ENCODE data around the gene IRF2.
A peak's percentile ranks its signal among the peaks of the same experiment; 100 is the strongest.

Gene IRF2

DNA sequence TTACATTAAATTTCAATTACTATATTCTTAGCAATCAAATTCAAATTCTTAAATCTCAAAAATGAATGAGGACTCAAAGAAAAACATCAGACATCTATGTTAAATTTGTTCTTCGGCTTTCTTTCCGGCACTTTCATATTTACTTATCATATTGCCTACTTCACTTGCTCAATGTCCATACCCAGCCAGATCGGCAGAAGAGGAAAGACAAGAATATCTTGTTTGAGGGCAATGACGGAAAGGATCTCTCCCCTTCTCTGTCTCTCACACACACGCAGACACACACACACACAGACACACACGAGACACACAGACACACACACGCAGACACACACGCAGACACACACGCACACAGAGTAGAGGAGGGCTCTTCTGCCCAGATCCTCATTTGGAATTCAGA is 13.2 kb upstream of the IRF2 start:
- no peak overlapping the region for H3K27ac ChIP-seq
- TF ChIP-seq, protein P1, sequence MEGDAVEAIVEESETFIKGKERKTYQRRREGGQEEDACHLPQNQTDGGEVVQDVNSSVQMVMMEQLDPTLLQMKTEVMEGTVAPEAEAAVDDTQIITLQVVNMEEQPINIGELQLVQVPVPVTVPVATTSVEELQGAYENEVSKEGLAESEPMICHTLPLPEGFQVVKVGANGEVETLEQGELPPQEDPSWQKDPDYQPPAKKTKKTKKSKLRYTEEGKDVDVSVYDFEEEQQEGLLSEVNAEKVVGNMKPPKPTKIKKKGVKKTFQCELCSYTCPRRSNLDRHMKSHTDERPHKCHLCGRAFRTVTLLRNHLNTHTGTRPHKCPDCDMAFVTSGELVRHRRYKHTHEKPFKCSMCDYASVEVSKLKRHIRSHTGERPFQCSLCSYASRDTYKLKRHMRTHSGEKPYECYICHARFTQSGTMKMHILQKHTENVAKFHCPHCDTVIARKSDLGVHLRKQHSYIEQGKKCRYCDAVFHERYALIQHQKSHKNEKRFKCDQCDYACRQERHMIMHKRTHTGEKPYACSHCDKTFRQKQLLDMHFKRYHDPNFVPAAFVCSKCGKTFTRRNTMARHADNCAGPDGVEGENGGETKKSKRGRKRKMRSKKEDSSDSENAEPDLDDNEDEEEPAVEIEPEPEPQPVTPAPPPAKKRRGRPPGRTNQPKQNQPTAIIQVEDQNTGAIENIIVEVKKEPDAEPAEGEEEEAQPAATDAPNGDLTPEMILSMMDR (IDR thresholded peaks at IDR 0.05) = no peak
- TF ChIP-seq ZFX (IDR thresholded peaks at IDR 0.05; ENCODE audit: borderline replicate concordance) = no peak

DNA sequence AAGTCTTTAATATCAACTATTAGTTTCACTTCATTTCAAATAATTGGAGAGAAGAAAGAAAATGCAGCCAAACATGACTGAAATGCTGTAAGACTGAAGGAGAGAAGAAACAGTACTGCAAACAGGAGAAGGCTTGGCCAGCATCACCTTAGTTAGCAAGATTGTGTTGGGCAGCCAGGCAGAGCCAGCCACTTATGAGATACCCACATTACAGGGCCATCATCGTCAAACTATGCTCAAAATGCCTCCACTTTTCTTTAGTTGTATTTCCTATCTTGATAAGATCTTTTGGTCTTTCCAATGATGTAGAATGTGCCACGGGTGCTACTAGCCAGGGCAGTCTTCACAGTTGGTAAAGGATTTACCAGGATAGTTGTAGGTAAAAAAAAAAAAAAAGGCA is 10.9 kb upstream of the IRF2 start:
- TF ChIP-seq ZFX (IDR thresholded peaks at IDR 0.05; ENCODE audit: borderline replicate concordance) = no peak
- TF ChIP-seq, protein P1 (IDR thresholded peaks at IDR 0.05) = no peak

DNA sequence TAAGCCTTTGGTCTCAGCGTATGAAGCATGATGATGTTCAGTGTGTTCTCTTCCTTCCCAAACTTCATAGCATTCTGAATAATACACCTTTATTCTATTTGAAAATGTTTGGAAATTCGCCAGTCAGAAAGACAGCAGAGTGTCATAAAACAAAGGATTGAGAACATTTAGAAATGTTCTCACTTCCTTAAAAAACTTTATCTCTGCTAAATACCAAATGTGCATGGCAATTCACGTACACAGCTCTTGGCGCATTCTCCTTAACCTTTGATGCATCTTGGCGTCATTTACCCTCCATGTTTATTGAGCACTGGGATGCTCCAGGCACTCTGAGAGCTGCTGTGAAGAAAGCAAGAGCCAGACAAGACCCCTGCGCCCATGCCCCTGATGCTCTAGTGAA is 7.2 kb upstream of the IRF2 start:
- H3K27ac ChIP-seq = no peak overlapping the region
- TF ChIP-seq, protein P1 (IDR thresholded peaks at IDR 0.05) = no peak

More for the DNA sequence above, 10.9 kb upstream of the IRF2 start:
- no peak overlapping the region for H3K27ac ChIP-seq

DNA sequence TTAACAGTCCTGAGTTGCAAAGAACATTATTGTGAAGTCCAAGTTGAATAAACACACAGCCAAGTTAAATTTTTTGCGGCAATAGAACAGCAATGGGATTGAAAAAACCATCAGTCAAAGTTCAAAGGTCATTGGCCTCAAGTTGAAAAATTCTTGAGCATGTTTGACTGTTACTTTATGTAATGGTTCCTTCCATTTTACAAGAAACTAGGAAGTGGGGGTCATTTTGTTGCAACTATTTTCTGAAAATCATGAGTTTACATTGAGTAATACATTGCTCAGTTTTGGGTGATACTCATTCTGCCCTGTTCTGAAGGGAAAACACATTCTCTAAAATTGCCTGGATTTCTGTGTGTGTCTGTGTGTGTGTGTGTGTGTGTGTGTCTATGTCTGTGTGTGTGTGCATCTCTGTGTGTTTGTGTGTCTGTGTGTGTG is 5.2 kb upstream of the IRF2 start:
- H3K27ac ChIP-seq = no peak overlapping the region
- TF ChIP-seq, protein P1 (IDR thresholded peaks at IDR 0.05) = no peak
- no peak for TF ChIP-seq ZFX (IDR thresholded peaks at IDR 0.05; ENCODE audit: borderline replicate concordance)

DNA sequence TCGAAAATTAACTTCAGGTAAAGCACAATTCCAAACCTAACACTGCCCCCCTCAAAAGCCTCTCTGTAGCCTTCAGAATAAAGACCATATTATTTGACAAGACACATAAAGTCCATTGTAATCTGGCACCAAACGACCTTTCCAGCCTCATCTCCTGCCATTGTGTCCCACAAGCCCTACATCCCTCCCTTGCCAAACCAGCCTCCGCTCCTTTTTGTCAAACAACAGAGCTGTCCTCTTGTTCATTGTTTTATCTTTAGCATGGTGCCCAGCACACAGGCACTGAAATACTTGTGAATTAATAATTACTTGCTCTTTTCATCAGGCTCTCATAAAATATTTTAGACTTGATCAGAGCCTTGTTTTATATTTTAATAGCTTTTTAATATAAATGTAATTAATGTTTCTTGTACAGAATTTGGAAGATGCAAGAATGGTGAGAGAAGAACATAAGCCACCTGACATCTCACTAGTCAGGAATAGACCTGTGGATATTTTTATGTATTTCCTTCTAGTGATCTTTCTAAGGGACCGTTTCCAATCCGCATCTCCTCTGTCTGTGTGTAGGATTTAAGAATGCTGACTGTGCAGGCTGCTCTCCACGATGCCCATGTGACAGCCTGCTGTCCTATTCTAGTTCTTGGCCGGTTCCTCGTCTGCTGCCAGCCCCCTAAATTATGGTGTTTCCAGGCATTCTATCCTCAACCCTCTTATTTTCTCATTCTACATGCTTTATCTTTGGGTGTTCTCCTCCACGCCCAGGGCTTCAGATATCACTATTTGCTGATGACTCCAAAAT is 3.0 kb upstream of the IRF2 start:
- no peak for TF ChIP-seq ZFX (IDR thresholded peaks at IDR 0.05; ENCODE audit: borderline replicate concordance)
- TF ChIP-seq, protein P1 (IDR thresholded peaks at IDR 0.05) = no peak
- no peak overlapping the region for H3K27ac ChIP-seq

DNA sequence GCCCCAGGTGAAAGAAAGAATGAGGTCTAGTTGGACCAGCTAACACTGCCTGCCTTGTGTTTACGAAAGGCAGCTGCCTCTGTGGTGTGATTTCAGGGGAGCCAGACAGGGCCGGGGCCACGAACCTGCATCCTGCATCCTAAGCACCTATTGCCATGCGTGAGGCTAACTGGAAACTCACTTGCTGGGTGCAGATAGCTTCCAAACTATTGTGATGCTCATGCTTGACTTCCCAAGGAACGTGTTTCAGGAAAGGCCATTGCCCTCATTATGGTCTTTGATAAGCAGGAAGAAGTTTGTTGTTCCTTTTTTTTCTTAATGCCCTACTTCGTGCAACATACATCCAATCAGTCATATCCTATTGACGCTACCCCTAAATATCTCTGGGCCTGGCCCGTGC is 2.3 kb upstream of the IRF2 start:
- TF ChIP-seq, protein P1 (IDR thresholded peaks at IDR 0.05) = no peak
- TF ChIP-seq ZFX (IDR thresholded peaks at IDR 0.05; ENCODE audit: borderline replicate concordance) = no peak
- no peak overlapping the region for H3K27ac ChIP-seq

DNA sequence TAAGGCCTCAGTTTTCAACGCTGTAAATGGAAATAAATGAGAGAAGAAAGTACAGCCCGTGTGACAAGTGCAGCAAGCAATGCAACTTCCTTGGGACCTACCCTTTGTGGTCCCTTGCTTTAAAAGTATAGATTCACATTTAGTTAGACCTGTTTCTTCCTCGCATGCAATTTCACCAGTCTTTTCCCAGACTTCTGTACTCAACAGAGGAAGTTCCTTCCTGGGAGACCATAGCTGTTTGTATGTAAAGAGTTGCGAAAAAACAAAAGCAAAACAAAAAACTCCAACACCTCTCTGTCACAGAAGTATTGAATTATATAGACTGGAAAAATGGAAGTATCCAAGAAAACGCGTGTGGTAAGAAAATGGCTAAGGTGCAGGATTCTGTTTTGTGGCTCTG is 1.1 kb upstream of the IRF2 start:
- no peak for TF ChIP-seq ZFX (IDR thresholded peaks at IDR 0.05; ENCODE audit: borderline replicate concordance)
- TF ChIP-seq, protein P1 (IDR thresholded peaks at IDR 0.05) = no peak
- peak overlapping the region; percentile 78; the same call in 1 of the 2 replicates for H3K27ac ChIP-seq

Data from 22Rv1 (cell line).